Nephron (organoid): Measurements from ENCODE around the gene RNF151.
"Not testable (repeated sequence)": the region's sequence is repeated elsewhere in the genome, so short reads cannot be mapped to it uniquely, and the experiment has no call there.

Experiments used
- H3K27ac Mint-ChIP-seq, 3 experiments: 2 replicates each; pipeline ENCODE4 v1.8.0; 2020; ENCODE audit warnings: mixed read lengths in 3 of 3, mild to moderate bottlenecking in 2 of 3, moderate library complexity in 1 of 3
- H3K27me3 Mint-ChIP-seq: 2 replicates; pipeline ENCODE4 v1.8.0; 2021; ENCODE audit warnings: low read depth, mild to moderate bottlenecking, moderate library complexity, mixed read lengths
- H3K36me3 Mint-ChIP-seq: 2 replicates; pipeline ENCODE4 v1.8.0; 2020; ENCODE audit warnings: low read depth, mixed read lengths
- H3K4me1 Mint-ChIP-seq: 2 replicates; pipeline ENCODE4 v1.8.0; 2020; ENCODE audit warnings: mixed read lengths
- H3K4me3 Mint-ChIP-seq, 3 experiments: 2 replicates each; pipeline ENCODE4 v1.8.0; 2020; ENCODE audit warnings: mild to moderate bottlenecking in 3 of 3, mixed read lengths in 3 of 3, moderate library complexity in 2 of 3
- H3K9me3 Mint-ChIP-seq: 2 replicates; pipeline ENCODE4 v1.8.0; 2020; ENCODE audit warnings: mixed read lengths
- TF ChIP-seq, protein P1 (sequence below), 3 experiments: fragments of 200-600 bp; sonication (generic); IDR thresholded peaks; one replicate each; pipeline ENCODE4 v1.5.0; 2021; ENCODE audit warnings: antibody characterized with exemption in 3 of 3; ENCODE audit not compliant: unreplicated experiment in 3 of 3

The RNF151 gene

DNA sequence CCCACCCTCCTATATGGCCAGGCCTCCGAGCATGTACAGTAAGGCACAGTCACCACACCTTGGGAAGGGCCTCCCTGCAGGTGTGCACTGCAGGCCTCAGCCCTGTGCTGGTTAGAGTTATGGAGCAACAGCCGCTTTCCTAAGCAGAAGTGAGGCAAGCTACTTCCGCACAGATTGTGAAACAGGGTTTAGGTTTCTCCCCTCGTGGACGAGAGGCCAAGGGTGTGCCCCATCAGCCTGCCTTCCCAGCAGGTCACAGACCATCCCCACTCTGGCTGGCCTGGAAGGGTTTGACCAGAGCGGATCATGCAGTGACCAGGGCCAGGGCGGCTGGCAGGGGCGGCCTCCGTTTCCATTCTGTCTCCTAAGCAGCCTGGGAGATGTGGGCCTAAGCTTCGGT is 28.3 kb upstream of the RNF151 start:
- no peak overlapping the region for H3K4me3 Mint-ChIP-seq
- peak overlapping the region in 1 of 3 experiments; percentile 70 for H3K27ac Mint-ChIP-seq
- peaks cover 6% of the 10 kb centered on the region for H3K4me1 Mint-ChIP-seq
- TF ChIP-seq, protein P1, sequence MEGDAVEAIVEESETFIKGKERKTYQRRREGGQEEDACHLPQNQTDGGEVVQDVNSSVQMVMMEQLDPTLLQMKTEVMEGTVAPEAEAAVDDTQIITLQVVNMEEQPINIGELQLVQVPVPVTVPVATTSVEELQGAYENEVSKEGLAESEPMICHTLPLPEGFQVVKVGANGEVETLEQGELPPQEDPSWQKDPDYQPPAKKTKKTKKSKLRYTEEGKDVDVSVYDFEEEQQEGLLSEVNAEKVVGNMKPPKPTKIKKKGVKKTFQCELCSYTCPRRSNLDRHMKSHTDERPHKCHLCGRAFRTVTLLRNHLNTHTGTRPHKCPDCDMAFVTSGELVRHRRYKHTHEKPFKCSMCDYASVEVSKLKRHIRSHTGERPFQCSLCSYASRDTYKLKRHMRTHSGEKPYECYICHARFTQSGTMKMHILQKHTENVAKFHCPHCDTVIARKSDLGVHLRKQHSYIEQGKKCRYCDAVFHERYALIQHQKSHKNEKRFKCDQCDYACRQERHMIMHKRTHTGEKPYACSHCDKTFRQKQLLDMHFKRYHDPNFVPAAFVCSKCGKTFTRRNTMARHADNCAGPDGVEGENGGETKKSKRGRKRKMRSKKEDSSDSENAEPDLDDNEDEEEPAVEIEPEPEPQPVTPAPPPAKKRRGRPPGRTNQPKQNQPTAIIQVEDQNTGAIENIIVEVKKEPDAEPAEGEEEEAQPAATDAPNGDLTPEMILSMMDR (IDR thresholded peaks at IDR 0.05; ENCODE audit: unreplicated experiment in 3 of 3) = no peak
- peaks cover 13% of the 10 kb centered on the region for H3K36me3 Mint-ChIP-seq
- H3K9me3 Mint-ChIP-seq = no peaks in the 10 kb centered on the region
- no peaks in the 10 kb centered on the region for H3K27me3 Mint-ChIP-seq

GRCh38 chr16:1938910-1939309 is 27.7 kb upstream of the RNF151 start:
- peak overlapping the region in 2 of 3 experiments; percentile 25 to 27 for H3K4me3 Mint-ChIP-seq

DNA sequence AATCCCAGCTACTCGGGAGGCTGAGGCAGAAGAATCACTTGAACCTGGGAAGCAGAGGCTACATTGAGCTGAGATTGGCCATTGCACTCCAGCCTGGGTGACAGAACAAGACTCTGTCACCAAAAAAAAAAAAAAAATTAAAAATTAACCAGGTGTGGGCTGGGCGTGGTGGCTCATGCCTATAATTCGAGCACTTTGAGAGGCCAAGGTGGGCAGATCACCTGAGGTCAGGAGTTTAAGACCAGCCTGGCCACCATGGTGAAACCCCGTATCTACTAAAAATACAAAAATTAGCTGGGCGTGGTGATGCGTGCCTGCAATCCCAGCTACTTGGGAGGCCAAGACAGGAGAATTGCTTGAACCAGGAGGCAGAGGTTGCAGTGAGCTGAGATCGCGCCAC is 26.8 kb upstream of the RNF151 start:
- not testable (repeated sequence) for H3K9me3 Mint-ChIP-seq, H3K4me1 Mint-ChIP-seq, H3K27me3 Mint-ChIP-seq
- peak overlapping the region in 1 of 3 experiments; percentile 93 for H3K4me3 Mint-ChIP-seq
- peaks cover 13% of the 10 kb centered on the region for H3K36me3 Mint-ChIP-seq
- peak overlapping the region in 1 of 3 experiments; percentile 82 for H3K27ac Mint-ChIP-seq

More at GRCh38 chr16:1938910-1939309, 27.7 kb upstream of the RNF151 start:
- Mint-ChIP-seq H3K4me1 (peaks cover 6% of the 10 kb centered on the region), H3K27me3 (no peaks in the 10 kb centered on the region), H3K27ac (peak overlapping the region in 1 of 3 experiments; percentile 70), H3K9me3 (no peaks in the 10 kb centered on the region), H3K36me3 (peaks cover 13% of the 10 kb centered on the region)
- TF ChIP-seq, protein P1 (IDR thresholded peaks at IDR 0.05; ENCODE audit: unreplicated experiment in 3 of 3) = no peak

- no peaks in the 10 kb centered on the region for H3K27me3 Mint-ChIP-seq
Observed at GRCh38 chr16:1940273-1941161, 26.1 kb upstream of the RNF151 start.

DNA sequence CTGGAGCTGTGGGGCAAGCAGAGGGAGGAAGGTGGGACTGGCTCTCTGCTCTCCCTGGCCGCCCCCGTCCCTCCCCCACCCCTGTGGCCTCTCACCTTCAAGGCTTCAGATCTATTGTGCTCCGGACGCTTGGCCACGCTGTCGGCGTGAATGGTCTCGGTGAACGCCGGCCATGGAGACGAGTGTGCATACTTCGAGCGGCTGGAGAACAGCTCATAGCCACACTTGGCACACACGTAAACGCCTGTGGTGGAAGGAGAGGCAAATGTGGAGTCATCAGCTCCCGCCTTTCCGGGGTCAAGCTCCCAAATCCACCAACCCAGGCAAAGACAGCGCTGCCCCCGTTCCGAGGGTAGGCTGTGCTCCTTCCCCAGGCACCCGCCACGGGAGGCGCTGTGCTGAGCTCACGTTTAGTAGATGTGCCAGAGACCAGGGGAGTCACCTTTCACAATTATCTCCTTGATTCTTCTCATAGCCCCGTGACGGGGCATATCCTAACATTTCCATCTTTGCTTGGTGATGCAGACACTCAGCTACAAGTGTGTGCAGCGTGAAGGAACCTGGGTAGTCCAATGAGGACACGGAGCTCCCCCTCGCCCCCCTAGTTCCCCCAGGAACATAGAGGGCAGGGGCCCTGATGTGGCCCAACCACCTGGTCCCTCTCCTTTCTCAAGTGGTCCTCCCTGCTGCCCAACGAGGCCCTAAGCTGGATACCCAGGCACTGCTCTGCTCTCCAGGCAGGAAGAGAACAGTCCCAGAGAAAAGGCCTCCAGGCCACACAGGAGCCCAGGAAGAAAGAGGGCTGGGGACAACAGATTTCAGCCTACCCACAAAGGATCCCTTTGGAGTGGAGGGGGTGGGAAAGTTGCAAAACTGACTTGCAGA is 25.3 kb upstream of the RNF151 start:
- Mint-ChIP-seq H3K4me1 (peaks cover 6% of the 10 kb centered on the region), H3K27ac (peak overlapping the region; percentile 13 to 82 (median 72)), H3K36me3 (peaks cover 13% of the 10 kb centered on the region), H3K27me3 (no peaks in the 10 kb centered on the region), H3K4me3 (peak overlapping the region; percentile 85 to 93 (median 88)), H3K9me3 (no peaks in the 10 kb centered on the region)
- TF ChIP-seq, protein P1 (IDR thresholded peaks at IDR 0.05; ENCODE audit: unreplicated experiment in 3 of 3) = peak; percentile 20 to 45 (median 31)

More at GRCh38 chr16:1940273-1941161, 26.1 kb upstream of the RNF151 start:
- TF ChIP-seq, protein P1 (IDR thresholded peaks at IDR 0.05; ENCODE audit: unreplicated experiment in 3 of 3) = no peak
- H3K9me3 Mint-ChIP-seq = no peaks in the 10 kb centered on the region
- H3K4me3 Mint-ChIP-seq = peak overlapping the region; percentile 48 to 93 (median 49)
- peak overlapping the region in 2 of 3 experiments; percentile 18 to 82 for H3K27ac Mint-ChIP-seq
- H3K4me1 Mint-ChIP-seq = peaks cover 6% of the 10 kb centered on the region
- H3K36me3 Mint-ChIP-seq = peaks cover 13% of the 10 kb centered on the region
